AG10803 (cell line): ENCODE measurements around the gene MARK3.

Source experiments
- DNase-seq: peaks from one replicate; pipeline ENCODE4 v3.0.0; 2010; ENCODE audit warnings: low read depth
- H3K4me3 ChIP-seq: 2 replicates; pipeline ENCODE4 v1.5.1; 2011; ENCODE audit warnings: mild to moderate bottlenecking, low read length, control low read depth
- CTCF ChIP-seq: conservative IDR thresholded peaks from 2 replicates; pipeline ENCODE4 v1.5.1; 2011; ENCODE audit warnings: mild to moderate bottlenecking, low read length, control low read depth, inconsistent platforms

Gene MARK3

GRCh38 chr14:103395244-103395643 is 10.0 kb downstream of the MARK3 start:
- TF ChIP-seq CTCF = no peak
- peak; percentile 46 for DNase-seq
- no peak overlapping the region for H3K4me3 ChIP-seq

GRCh38 chr14:103396463-103396862 is 11.2 kb downstream of the MARK3 start:
- no peak overlapping the region for H3K4me3 ChIP-seq
- TF ChIP-seq CTCF = no peak
- DNase-seq = no peak

GRCh38 chr14:103398427-103399195 is 13.4 kb downstream of the MARK3 start:
- H3K4me3 ChIP-seq = no peak overlapping the region
- peak; percentile 40 for DNase-seq
- TF ChIP-seq CTCF = no peak

- H3K4me3 ChIP-seq = no peak overlapping the region
- TF ChIP-seq CTCF = no peak
- no peak for DNase-seq
These were observed 15.3 kb downstream of the MARK3 start for GRCh38 chr14:103400537-103400936.

- H3K4me3 ChIP-seq = 0 out of 2 replicates have a peak overlapping the region, but pooled peaks have one; percentile 13
- peak; percentile 82 for DNase-seq
- no peak for TF ChIP-seq CTCF
These were observed 16.3 kb downstream of the MARK3 start for GRCh38 chr14:103401223-103402214.

- no peak overlapping the region for H3K4me3 ChIP-seq
- no peak for TF ChIP-seq CTCF
- peak; percentile 23 for DNase-seq
These were observed 17.5 kb downstream of the MARK3 start for GRCh38 chr14:103402695-103403094.
